ENCODE results near the gene TDP2.
"Not testable (repeated sequence)": the region's sequence is repeated elsewhere in the genome, so short reads cannot be mapped to it uniquely, and the experiment has no call there.

The TDP2 gene

DNA sequence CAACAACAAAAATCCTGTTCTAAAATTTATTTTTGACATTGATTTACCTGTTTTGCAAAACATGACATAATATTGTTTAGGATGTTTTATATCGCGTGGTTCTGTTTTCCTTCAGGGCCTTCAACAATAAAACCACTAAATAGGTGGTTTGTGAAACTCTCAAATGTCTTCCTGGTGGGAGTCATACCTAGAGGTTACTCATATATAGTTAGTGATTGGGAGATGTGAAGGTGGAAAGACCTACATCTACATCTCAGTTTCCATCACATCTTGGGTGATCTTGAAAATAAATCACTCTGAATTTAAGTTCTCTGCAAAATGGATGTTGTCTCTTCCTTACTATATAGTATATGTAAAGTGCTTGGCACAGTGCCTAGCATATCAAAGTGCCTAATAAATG is 29.4 kb upstream of the TDP2 start:
- Histone ChIP-seq H3K4ac (ENCODE audit: low read length) (no peak overlapping the region), H3K9ac (ENCODE audit: low read depth, low read length, poor library complexity) (no peak overlapping the region), H4K8ac (ENCODE audit: low read depth, low read length) (no peak overlapping the region), H3K4me2 (ENCODE audit: insufficient read depth, low read length, poor library complexity, severe bottlenecking) (no peak overlapping the region), H3K36me3 (replicated peaks in 1 of 2; ENCODE audit: control insufficient read depth in 2 of 2, insufficient read depth in 2 of 2, low read length in 2 of 2) (peaks cover 0 to 27% of the 10 kb centered on the region in 2 donors), H3K4me3 (ENCODE audit: low read length in 2 of 2) (no peak overlapping the region), H2AK5ac (ENCODE audit: low read depth, low read length) (no peak overlapping the region), H3K14ac (ENCODE audit: low read length) (no peak overlapping the region), H3K4me1 (ENCODE audit: control insufficient read depth in 2 of 2, insufficient read depth in 1 of 2, low read depth in 1 of 2, low read length in 2 of 2) (no peaks in the 10 kb centered on the region), H3K18ac (ENCODE audit: low read length) (no peak overlapping the region), H3K27me3 (ENCODE audit: control insufficient read depth in 3 of 3, insufficient read depth in 3 of 3, low read depth in 1 of 3, low read length in 3 of 3) (no peaks in the 10 kb centered on the region), H3K23ac (ENCODE audit: low read depth, low read length, poor library complexity) (no peak overlapping the region), H2BK15ac (ENCODE audit: low read length) (no peak overlapping the region), H2BK120ac (ENCODE audit: low read depth, low read length) (no peak overlapping the region), H2AFZ (ENCODE audit: low read length) (no peak overlapping the region), H3K9me3 (replicated peaks in 1 of 2; ENCODE audit: control insufficient read depth in 2 of 2, insufficient read depth in 1 of 2, low read depth in 1 of 2, low read length in 2 of 2) (no peaks in the 10 kb centered on the region), H2BK5ac (ENCODE audit: low read length) (no peak overlapping the region), H3K27ac (replicated peaks; ENCODE audit: low read length) (no peak overlapping the region), H4K91ac (ENCODE audit: low read depth, low read length, poor library complexity) (no peak overlapping the region), H2BK12ac (ENCODE audit: low read length) (no peak overlapping the region), H3K79me1 (ENCODE audit: low read depth, low read length) (no peaks in the 10 kb centered on the region)
- WGBS, 2 donors (ENCODE audit: extremely low coverage in 2 of 2, insufficient read length in 2 of 2, insufficient replicate concordance in 1 of 2): no CpG with 5 or more reads among the region's 2 CpGs
- DNase-seq (ENCODE audit: low spot score): no peak

- H2AFZ ChIP-seq (ENCODE audit: low read length); H3K4ac ChIP-seq (ENCODE audit: low read length); H3K27ac ChIP-seq (replicated peaks; ENCODE audit: low read length); H3K18ac ChIP-seq (ENCODE audit: low read length); H3K23ac ChIP-seq (ENCODE audit: low read depth, low read length, poor library complexity); H3K14ac ChIP-seq (ENCODE audit: low read length); H2BK120ac ChIP-seq (ENCODE audit: low read depth, low read length); H3K9ac ChIP-seq (ENCODE audit: low read depth, low read length, poor library complexity); H3K4me1 ChIP-seq (ENCODE audit: control insufficient read depth in 2 of 2, insufficient read depth in 1 of 2, low read depth in 1 of 2, low read length in 2 of 2); H2BK12ac ChIP-seq (ENCODE audit: low read length); H2AK5ac ChIP-seq (ENCODE audit: low read depth, low read length); H2BK15ac ChIP-seq (ENCODE audit: low read length); H3K9me3 ChIP-seq (replicated peaks in 1 of 2; ENCODE audit: control insufficient read depth in 2 of 2, insufficient read depth in 1 of 2, low read depth in 1 of 2, low read length in 2 of 2); H3K4me3 ChIP-seq (ENCODE audit: low read length in 2 of 2); H2BK5ac ChIP-seq (ENCODE audit: low read length); H4K8ac ChIP-seq (ENCODE audit: low read depth, low read length); H3K27me3 ChIP-seq (ENCODE audit: control insufficient read depth in 3 of 3, insufficient read depth in 3 of 3, low read depth in 1 of 3, low read length in 3 of 3); H4K91ac ChIP-seq (ENCODE audit: low read depth, low read length, poor library complexity); H3K4me2 ChIP-seq (ENCODE audit: insufficient read depth, low read length, poor library complexity, severe bottlenecking); H3K79me1 ChIP-seq (ENCODE audit: low read depth, low read length): not testable (repeated sequence)
- DNase-seq (ENCODE audit: low spot score): peak; percentile 8
- no CpG with 5 or more reads among the region's 8 CpGs for WGBS, 2 donors (ENCODE audit: extremely low coverage in 2 of 2, insufficient read length in 2 of 2, insufficient replicate concordance in 1 of 2)
- peaks cover 0 to 22% of the 10 kb centered on the region in 2 donors for H3K36me3 ChIP-seq (replicated peaks in 1 of 2; ENCODE audit: control insufficient read depth in 2 of 2, insufficient read depth in 2 of 2, low read length in 2 of 2)
Observed at GRCh38 chr6:24695635-24696034, 28.9 kb upstream of the TDP2 start.

DNA sequence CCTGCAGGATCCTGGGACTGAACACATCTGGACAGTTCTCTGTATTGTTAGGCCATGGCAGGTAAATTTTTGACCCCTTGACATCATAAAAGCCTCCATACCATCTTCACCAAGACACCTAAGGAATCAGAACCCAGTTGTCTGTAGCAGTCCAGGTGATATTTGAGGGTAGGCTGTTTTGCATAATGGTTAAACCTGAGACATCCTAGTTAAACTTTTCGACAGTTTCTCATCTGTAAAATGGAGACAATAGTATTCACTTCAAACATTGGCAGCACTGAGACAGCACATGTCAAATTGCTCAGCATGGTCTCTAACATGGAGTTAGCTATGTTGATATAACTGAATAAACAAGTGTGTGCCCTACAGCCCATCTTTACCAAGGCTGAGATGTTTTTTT is 27.5 kb upstream of the TDP2 start:
- Histone ChIP-seq H3K27me3 (ENCODE audit: control insufficient read depth in 3 of 3, insufficient read depth in 3 of 3, low read depth in 1 of 3, low read length in 3 of 3) (no peaks in the 10 kb centered on the region), H3K23ac (ENCODE audit: low read depth, low read length, poor library complexity) (no peak overlapping the region), H3K4me2 (ENCODE audit: insufficient read depth, low read length, poor library complexity, severe bottlenecking) (no peak overlapping the region), H3K18ac (ENCODE audit: low read length) (no peak overlapping the region), H3K79me1 (ENCODE audit: low read depth, low read length) (no peaks in the 10 kb centered on the region), H2BK15ac (ENCODE audit: low read length) (no peak overlapping the region), H2AFZ (ENCODE audit: low read length) (no peak overlapping the region), H3K14ac (ENCODE audit: low read length) (no peak overlapping the region), H2AK5ac (ENCODE audit: low read depth, low read length) (no peak overlapping the region), H3K9me3 (replicated peaks in 1 of 2; ENCODE audit: control insufficient read depth in 2 of 2, insufficient read depth in 1 of 2, low read depth in 1 of 2, low read length in 2 of 2) (no peaks in the 10 kb centered on the region), H3K36me3 (replicated peaks in 1 of 2; ENCODE audit: control insufficient read depth in 2 of 2, insufficient read depth in 2 of 2, low read length in 2 of 2) (peaks cover 0 to 11% of the 10 kb centered on the region in 2 donors), H3K9ac (ENCODE audit: low read depth, low read length, poor library complexity) (no peak overlapping the region), H2BK12ac (ENCODE audit: low read length) (no peak overlapping the region), H4K8ac (ENCODE audit: low read depth, low read length) (no peak overlapping the region), H3K4ac (ENCODE audit: low read length) (no peak overlapping the region), H4K91ac (ENCODE audit: low read depth, low read length, poor library complexity) (no peak overlapping the region), H3K4me1 (ENCODE audit: control insufficient read depth in 2 of 2, insufficient read depth in 1 of 2, low read depth in 1 of 2, low read length in 2 of 2) (no peaks in the 10 kb centered on the region), H3K4me3 (ENCODE audit: low read length in 2 of 2) (no peak overlapping the region), H2BK5ac (ENCODE audit: low read length) (no peak overlapping the region), H2BK120ac (ENCODE audit: low read depth, low read length) (no peak overlapping the region), H3K27ac (replicated peaks; ENCODE audit: low read length) (no peak overlapping the region)
- no peak for DNase-seq (ENCODE audit: low spot score)
- whole genome bisulfite sequencing, 2 donors (ENCODE audit: extremely low coverage in 2 of 2, insufficient read length in 2 of 2, insufficient replicate concordance in 1 of 2): no CpG with 5 or more reads among the region's 1 CpG

DNA sequence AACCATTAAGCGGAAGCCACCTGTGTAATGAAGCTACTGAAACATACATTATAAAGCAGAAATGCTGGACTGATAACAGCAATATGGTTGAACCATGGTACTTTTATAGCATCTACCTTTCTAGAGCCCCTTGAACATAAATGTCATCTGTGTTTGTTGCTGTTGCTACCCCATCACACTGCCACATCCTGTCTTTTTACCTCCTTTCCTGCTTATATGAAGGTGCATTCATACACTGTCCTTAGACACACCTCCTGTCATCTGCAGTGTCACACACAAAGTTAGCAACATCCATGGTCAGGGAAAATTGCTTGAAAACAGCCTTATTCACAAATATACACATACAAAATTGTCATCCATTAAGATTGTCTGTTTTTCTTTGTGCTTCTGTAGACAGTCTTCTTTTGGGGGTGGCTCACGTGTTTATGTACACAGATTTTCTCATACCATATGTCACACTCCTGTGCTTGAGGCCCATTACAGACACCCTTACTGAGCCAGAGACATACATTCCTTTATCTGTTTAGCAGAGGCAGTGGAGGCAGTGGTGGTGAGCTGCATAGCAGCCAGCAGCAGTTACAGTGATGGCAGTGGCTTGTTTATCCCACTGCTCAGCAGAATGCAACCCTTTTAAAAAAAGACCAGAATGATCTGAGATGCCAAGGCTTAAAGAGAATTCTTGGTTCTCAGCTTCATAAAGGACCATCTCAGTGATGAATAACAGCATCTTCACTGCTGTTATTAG is 26.3 kb upstream of the TDP2 start:
- no peak overlapping the region for H3K14ac ChIP-seq (ENCODE audit: low read length)
- WGBS, 2 donors (ENCODE audit: extremely low coverage in 2 of 2, insufficient read length in 2 of 2, insufficient replicate concordance in 1 of 2): no CpG with 5 or more reads among the region's 2 CpGs

More for the DNA sequence above, 26.3 kb upstream of the TDP2 start:
- H3K23ac ChIP-seq (ENCODE audit: low read depth, low read length, poor library complexity): no peak overlapping the region
- no peaks in the 10 kb centered on the region for H3K27me3 ChIP-seq (ENCODE audit: control insufficient read depth in 3 of 3, insufficient read depth in 3 of 3, low read depth in 1 of 3, low read length in 3 of 3)
- H3K9me3 ChIP-seq (replicated peaks in 1 of 2; ENCODE audit: control insufficient read depth in 2 of 2, insufficient read depth in 1 of 2, low read depth in 1 of 2, low read length in 2 of 2): no peaks in the 10 kb centered on the region
- no peak overlapping the region for H3K9ac ChIP-seq (ENCODE audit: low read depth, low read length, poor library complexity)
- H3K79me1 ChIP-seq (ENCODE audit: low read depth, low read length): no peaks in the 10 kb centered on the region
- H2AK5ac ChIP-seq (ENCODE audit: low read depth, low read length): no peak overlapping the region
- H3K18ac ChIP-seq (ENCODE audit: low read length): no peak overlapping the region
- H2BK120ac ChIP-seq (ENCODE audit: low read depth, low read length): no peak overlapping the region
- no peak overlapping the region for H2AFZ ChIP-seq (ENCODE audit: low read length)
- no peaks in the 10 kb centered on the region for H3K4me1 ChIP-seq (ENCODE audit: control insufficient read depth in 2 of 2, insufficient read depth in 1 of 2, low read depth in 1 of 2, low read length in 2 of 2)
- H3K4ac ChIP-seq (ENCODE audit: low read length): no peak overlapping the region
- H4K8ac ChIP-seq (ENCODE audit: low read depth, low read length): no peak overlapping the region
- DNase-seq (ENCODE audit: low spot score): no peak
- no peak overlapping the region for H2BK5ac ChIP-seq (ENCODE audit: low read length)
- H2BK15ac ChIP-seq (ENCODE audit: low read length): no peak overlapping the region
- H2BK12ac ChIP-seq (ENCODE audit: low read length): no peak overlapping the region
- H3K4me2 ChIP-seq (ENCODE audit: insufficient read depth, low read length, poor library complexity, severe bottlenecking): no peak overlapping the region
- H3K36me3 ChIP-seq (replicated peaks in 1 of 2; ENCODE audit: control insufficient read depth in 2 of 2, insufficient read depth in 2 of 2, low read length in 2 of 2): peaks cover 0 to 2% of the 10 kb centered on the region in 2 donors
- H3K4me3 ChIP-seq (ENCODE audit: low read length in 2 of 2): no peak overlapping the region
- H4K91ac ChIP-seq (ENCODE audit: low read depth, low read length, poor library complexity): no peak overlapping the region
- no peak overlapping the region for H3K27ac ChIP-seq (replicated peaks; ENCODE audit: low read length)
